Measurements from ENCODE around the gene TPP1. TPM values are rescaled to one million over a fixed set of nuclear protein-coding genes. Genes with fewer than 3 reads are reported as not detected.

The TPP1 gene
- total and polyA plus RNA-seq, 9 donors = 17.1 to 52.0 (median 37.3) TPM

DNA sequence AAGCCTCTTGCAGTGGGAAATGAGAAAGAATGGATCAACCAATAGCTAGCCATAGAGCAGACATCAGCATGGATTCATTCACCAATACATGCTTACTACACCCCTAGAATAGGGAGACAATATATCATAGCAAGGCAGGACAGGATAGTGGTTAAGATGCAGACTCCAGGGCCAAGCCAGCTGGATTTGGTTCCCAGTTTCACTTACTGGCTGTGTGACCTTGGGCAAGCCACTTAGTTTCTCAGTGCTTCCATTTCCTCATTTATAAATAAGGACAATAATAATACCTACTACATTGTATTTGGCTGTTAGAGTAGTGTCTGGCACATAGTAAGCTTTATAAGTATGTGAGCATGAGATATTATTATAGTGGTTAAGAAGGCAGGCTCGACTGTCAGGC lies 29.3 kb upstream of the TPP1 start:
- peaks cover 29% of the 10 kb centered on the region for H3K36me3 ChIP-seq (ENCODE audit: control insufficient read depth, insufficient read depth, low read length)
- no peak overlapping the region for H3K27ac ChIP-seq (ENCODE audit: low read length)
- no peaks in the 10 kb centered on the region for H3K27me3 ChIP-seq (ENCODE audit: control insufficient read depth, insufficient read depth, low read length)
- 20% methylated on average over 1 of the region's 1 CpG for WGBS (ENCODE audit: insufficient coverage)
- H3K4me3 ChIP-seq (ENCODE audit: low read length) = no peak overlapping the region
- H3K9me3 ChIP-seq (replicated peaks; ENCODE audit: control insufficient read depth, low read depth, low read length) = no peaks in the 10 kb centered on the region
- no peak for DNase-seq
- H3K4me1 ChIP-seq (ENCODE audit: control insufficient read depth, insufficient read depth, low read length) = peaks cover 41% of the 10 kb centered on the region

DNA sequence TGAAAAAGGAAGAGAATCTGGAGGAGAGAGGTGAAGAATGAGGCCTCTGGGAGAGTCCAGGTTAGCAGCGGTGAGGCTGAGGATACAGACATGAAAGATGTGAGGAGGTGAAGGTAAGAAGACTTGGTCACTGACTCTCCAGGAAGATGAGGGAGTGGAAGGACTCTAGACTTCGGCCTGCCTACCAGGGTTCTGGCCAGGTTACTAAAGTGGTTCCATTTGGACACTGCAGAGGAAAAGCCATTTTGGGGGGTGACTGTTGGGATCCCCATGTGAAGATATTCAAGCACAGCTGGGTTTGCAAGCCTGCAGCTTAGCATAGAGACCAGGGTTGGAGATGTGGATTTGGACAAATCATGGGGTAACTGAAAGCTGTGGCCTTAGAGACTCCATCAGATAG lies 28.6 kb upstream of the TPP1 start:
- 73% methylated on average over 2 of the region's 2 CpGs for WGBS (ENCODE audit: insufficient coverage)
- DNase-seq = no peak
- Histone ChIP-seq H3K9me3 (replicated peaks; ENCODE audit: control insufficient read depth, low read depth, low read length) (no peaks in the 10 kb centered on the region), H3K4me3 (ENCODE audit: low read length) (no peak overlapping the region), H3K4me1 (ENCODE audit: control insufficient read depth, insufficient read depth, low read length) (peaks cover 37% of the 10 kb centered on the region), H3K36me3 (ENCODE audit: control insufficient read depth, insufficient read depth, low read length) (peaks cover 29% of the 10 kb centered on the region), H3K27ac (ENCODE audit: low read length) (peak overlapping the region; percentile 89), H3K27me3 (ENCODE audit: control insufficient read depth, insufficient read depth, low read length) (no peaks in the 10 kb centered on the region)

GRCh38 chr11:6646918-6647679 lies 27.9 kb upstream of the TPP1 start:
- peak; percentile 92 for DNase-seq
- Histone ChIP-seq H3K4me1 (ENCODE audit: control insufficient read depth, insufficient read depth, low read length) (peaks cover 31% of the 10 kb centered on the region), H3K27me3 (ENCODE audit: control insufficient read depth, insufficient read depth, low read length) (no peaks in the 10 kb centered on the region), H3K36me3 (ENCODE audit: control insufficient read depth, insufficient read depth, low read length) (peaks cover 26% of the 10 kb centered on the region), H3K27ac (ENCODE audit: low read length) (peak overlapping the region; percentile 89), H3K9me3 (replicated peaks; ENCODE audit: control insufficient read depth, low read depth, low read length) (no peaks in the 10 kb centered on the region), H3K4me3 (ENCODE audit: low read length) (peak overlapping the region; percentile 21)
- 0% methylated on average over 4 of the region's 9 CpGs for WGBS (ENCODE audit: insufficient coverage)

DNA sequence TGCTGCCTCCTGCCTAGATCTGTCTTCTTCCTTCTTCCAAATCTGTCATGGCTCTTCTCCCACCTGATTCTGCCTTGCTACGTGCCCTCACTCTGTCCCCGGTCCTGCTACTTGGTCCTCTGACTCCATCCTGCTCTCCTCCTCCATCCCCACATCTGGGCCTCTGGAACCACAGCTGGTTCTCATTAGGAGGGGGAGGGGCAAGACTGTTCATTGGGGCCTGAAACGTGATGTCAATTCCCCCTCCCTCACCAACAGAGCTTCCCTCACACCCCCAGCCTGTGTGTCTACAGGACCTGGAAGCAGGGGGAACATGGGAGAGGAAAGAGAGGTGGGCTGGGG lies 27.3 kb upstream of the TPP1 start:
- H3K27ac ChIP-seq (ENCODE audit: low read length) = peak overlapping the region; percentile 89
- DNase-seq = peak; percentile 98
- H3K4me3 ChIP-seq (ENCODE audit: low read length) = peak overlapping the region; percentile 21
- no peaks in the 10 kb centered on the region for H3K27me3 ChIP-seq (ENCODE audit: control insufficient read depth, insufficient read depth, low read length)
- WGBS (ENCODE audit: insufficient coverage) = no CpG with 5 or more reads among the region's 3 CpGs
- no peaks in the 10 kb centered on the region for H3K9me3 ChIP-seq (replicated peaks; ENCODE audit: control insufficient read depth, low read depth, low read length)
- H3K36me3 ChIP-seq (ENCODE audit: control insufficient read depth, insufficient read depth, low read length) = peaks cover 26% of the 10 kb centered on the region
- peaks cover 31% of the 10 kb centered on the region for H3K4me1 ChIP-seq (ENCODE audit: control insufficient read depth, insufficient read depth, low read length)

- peak overlapping the region; percentile 21 for H3K4me3 ChIP-seq (ENCODE audit: low read length)
Observed at GRCh38 chr11:6646071-6646470, 26.8 kb upstream of the TPP1 start.

GRCh38 chr11:6642957-6643356 lies 23.7 kb upstream of the TPP1 start:
- no peaks in the 10 kb centered on the region for H3K9me3 ChIP-seq (replicated peaks; ENCODE audit: control insufficient read depth, low read depth, low read length)
- H3K4me3 ChIP-seq (ENCODE audit: low read length) = no peak overlapping the region
- H3K4me1 ChIP-seq (ENCODE audit: control insufficient read depth, insufficient read depth, low read length) = peaks cover 44% of the 10 kb centered on the region
- no peak for DNase-seq
- peaks cover 44% of the 10 kb centered on the region for H3K36me3 ChIP-seq (ENCODE audit: control insufficient read depth, insufficient read depth, low read length)
- no peak overlapping the region for H3K27ac ChIP-seq (ENCODE audit: low read length)
- WGBS (ENCODE audit: insufficient coverage) = 77% methylated on average over 6 of the region's 7 CpGs
- no peaks in the 10 kb centered on the region for H3K27me3 ChIP-seq (ENCODE audit: control insufficient read depth, insufficient read depth, low read length)

More at GRCh38 chr11:6646071-6646470, 26.8 kb upstream of the TPP1 start:
- peaks cover 28% of the 10 kb centered on the region for H3K36me3 ChIP-seq (ENCODE audit: control insufficient read depth, insufficient read depth, low read length)
- H3K9me3 ChIP-seq (replicated peaks; ENCODE audit: control insufficient read depth, low read depth, low read length) = no peaks in the 10 kb centered on the region
- H3K27me3 ChIP-seq (ENCODE audit: control insufficient read depth, insufficient read depth, low read length) = no peaks in the 10 kb centered on the region
- peaks cover 31% of the 10 kb centered on the region for H3K4me1 ChIP-seq (ENCODE audit: control insufficient read depth, insufficient read depth, low read length)
- DNase-seq = peak; percentile 96
- 13% methylated on average over 12 of the region's 12 CpGs for WGBS (ENCODE audit: insufficient coverage)
- peak overlapping the region; percentile 89 for H3K27ac ChIP-seq (ENCODE audit: low read length)

GRCh38 chr11:6640985-6641701 lies 21.9 kb upstream of the TPP1 start:
- H3K4me1 ChIP-seq (ENCODE audit: control insufficient read depth, insufficient read depth, low read length) = peaks cover 41% of the 10 kb centered on the region
- 91% methylated on average over 26 of the region's 26 CpGs for WGBS (ENCODE audit: insufficient coverage)

GRCh38 chr11:6640036-6640984 lies 21.1 kb upstream of the TPP1 start:
- WGBS (ENCODE audit: insufficient coverage) = 93% methylated on average over 36 of the region's 36 CpGs

More at GRCh38 chr11:6640985-6641701, 21.9 kb upstream of the TPP1 start:
- Histone ChIP-seq H3K4me3 (ENCODE audit: low read length) (no peak overlapping the region), H3K27me3 (ENCODE audit: control insufficient read depth, insufficient read depth, low read length) (no peaks in the 10 kb centered on the region), H3K9me3 (replicated peaks; ENCODE audit: control insufficient read depth, low read depth, low read length) (no peaks in the 10 kb centered on the region), H3K36me3 (ENCODE audit: control insufficient read depth, insufficient read depth, low read length) (peaks cover 53% of the 10 kb centered on the region), H3K27ac (ENCODE audit: low read length) (no peak overlapping the region)
- DNase-seq = no peak

GRCh38 chr11:6638429-6638828 lies 19.2 kb upstream of the TPP1 start:
- Histone ChIP-seq H3K4me1 (ENCODE audit: control insufficient read depth, insufficient read depth, low read length) (peaks cover 44% of the 10 kb centered on the region), H3K27ac (ENCODE audit: low read length) (peak overlapping the region; percentile 55), H3K27me3 (ENCODE audit: control insufficient read depth, insufficient read depth, low read length) (no peaks in the 10 kb centered on the region), H3K4me3 (ENCODE audit: low read length) (no peak overlapping the region), H3K36me3 (ENCODE audit: control insufficient read depth, insufficient read depth, low read length) (peaks cover 56% of the 10 kb centered on the region), H3K9me3 (replicated peaks; ENCODE audit: control insufficient read depth, low read depth, low read length) (no peaks in the 10 kb centered on the region)
- DNase-seq = peak; percentile 63
- 47% methylated on average over 4 of the region's 4 CpGs for WGBS (ENCODE audit: insufficient coverage)

More at GRCh38 chr11:6640036-6640984, 21.1 kb upstream of the TPP1 start:
- Histone ChIP-seq H3K9me3 (replicated peaks; ENCODE audit: control insufficient read depth, low read depth, low read length) (no peaks in the 10 kb centered on the region), H3K27ac (ENCODE audit: low read length) (no peak overlapping the region), H3K27me3 (ENCODE audit: control insufficient read depth, insufficient read depth, low read length) (no peaks in the 10 kb centered on the region), H3K4me3 (ENCODE audit: low read length) (no peak overlapping the region), H3K4me1 (ENCODE audit: control insufficient read depth, insufficient read depth, low read length) (peaks cover 43% of the 10 kb centered on the region), H3K36me3 (ENCODE audit: control insufficient read depth, insufficient read depth, low read length) (peaks cover 53% of the 10 kb centered on the region)
- DNase-seq = no peak

All from muscle of leg (tissue), 11 donors.